ENCODE data around the gene TMCC1.
"Not testable (repeated sequence)": the region's sequence is repeated elsewhere in the genome, so short reads cannot be mapped to it uniquely, and the experiment has no call there.

Gene TMCC1

GRCh38 chr3:129686941-129687340, 206.6 kb downstream of the TMCC1 start:
- no peak for DNase-seq (ENCODE audit: low read depth in 2 of 2)

DNA sequence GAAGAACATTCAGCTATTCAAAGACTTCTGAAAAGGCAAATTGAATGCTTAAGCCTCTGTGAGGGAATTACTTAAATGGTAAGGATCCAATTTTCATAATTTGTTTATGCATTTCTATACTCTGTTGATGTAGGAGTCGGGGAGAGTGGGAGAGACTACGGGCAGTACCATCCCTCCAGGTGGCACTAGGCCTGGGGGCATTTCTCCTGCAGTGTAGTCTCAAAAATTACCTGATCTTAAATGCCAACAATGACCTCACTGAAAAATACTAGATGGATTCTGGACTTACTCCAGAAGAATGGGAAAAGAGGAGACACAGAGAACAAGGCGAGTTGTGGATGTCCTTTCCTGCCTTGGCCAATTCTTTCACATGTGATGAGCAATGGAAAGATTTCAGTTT, 209.2 kb downstream of the TMCC1 start:
- DNase-seq (ENCODE audit: low read depth in 2 of 2) = no peak

- DNase-seq (ENCODE audit: low read depth in 2 of 2) = no peak
Measured at GRCh38 chr3:129683201-129683600, 210.3 kb downstream of the TMCC1 start.

- no peak for DNase-seq (ENCODE audit: low read depth in 2 of 2)
Measured at GRCh38 chr3:129676985-129677384, 216.5 kb downstream of the TMCC1 start.

GRCh38 chr3:129674798-129675123, 218.8 kb downstream of the TMCC1 start:
- DNase-seq (ENCODE audit: low read depth in 2 of 2) = not testable (repeated sequence)

- DNase-seq (ENCODE audit: low read depth in 2 of 2) = no peak
Measured at GRCh38 chr3:129673897-129674797, 219.4 kb downstream of the TMCC1 start.

DNA sequence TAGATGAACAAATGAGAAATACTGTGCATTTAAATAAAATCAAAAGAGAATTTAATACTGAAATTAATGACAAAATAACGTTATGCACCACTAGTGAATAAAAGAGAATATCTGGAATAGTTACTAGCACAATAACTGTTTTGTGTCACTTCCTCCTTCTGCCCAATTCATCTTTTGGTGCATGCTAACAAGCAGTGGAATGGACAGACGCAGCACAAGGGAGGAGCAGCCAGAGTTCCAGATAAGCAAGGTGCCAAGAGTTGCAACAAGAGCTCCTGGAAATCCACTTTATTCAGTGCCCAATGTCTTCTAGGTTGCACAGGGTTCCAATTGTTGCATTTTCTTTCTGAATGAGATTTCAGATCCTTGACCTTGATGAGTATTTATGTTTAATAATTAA, 220.5 kb downstream of the TMCC1 start:
- DNase-seq (ENCODE audit: low read depth in 2 of 2) = no peak

GRCh38 chr3:129672412-129672811, 221.1 kb downstream of the TMCC1 start:
- DNase-seq (ENCODE audit: low read depth in 2 of 2) = no peak

DNA sequence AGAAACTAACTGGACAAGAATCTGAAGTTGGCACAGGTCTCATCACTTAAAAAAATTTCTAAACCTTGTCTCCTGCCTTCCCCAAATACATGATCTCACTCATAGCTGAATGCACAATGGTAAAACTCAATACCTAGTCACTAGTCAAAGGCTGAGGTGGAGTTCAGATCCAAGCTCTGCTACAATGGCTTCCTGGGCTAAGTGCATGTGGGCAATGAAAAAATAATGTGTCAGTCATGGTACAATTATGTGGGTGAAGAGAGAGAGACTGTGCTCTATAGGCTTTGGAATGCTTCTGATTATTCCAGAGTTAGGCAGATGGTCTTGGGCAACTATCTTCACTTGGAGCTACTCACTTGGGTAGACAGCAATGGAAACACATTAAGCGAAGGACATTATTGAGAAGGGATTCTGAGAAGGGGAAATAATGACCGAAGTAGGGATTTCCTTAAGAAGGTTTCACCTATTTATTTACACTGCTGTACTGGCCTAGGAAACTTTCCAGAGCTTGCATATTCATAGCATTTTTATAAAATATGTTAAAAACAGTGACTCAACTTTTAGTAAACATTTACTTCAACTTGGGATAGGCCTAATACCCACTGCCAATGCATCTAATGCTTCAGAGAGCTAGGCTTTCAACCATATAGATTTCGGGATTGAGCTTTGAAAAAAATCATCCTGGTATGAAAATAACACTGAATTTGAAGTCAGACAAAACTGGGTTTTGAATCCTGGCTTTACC, 228.3 kb downstream of the TMCC1 start:
- no peak for DNase-seq (ENCODE audit: low read depth in 2 of 2)

DNA sequence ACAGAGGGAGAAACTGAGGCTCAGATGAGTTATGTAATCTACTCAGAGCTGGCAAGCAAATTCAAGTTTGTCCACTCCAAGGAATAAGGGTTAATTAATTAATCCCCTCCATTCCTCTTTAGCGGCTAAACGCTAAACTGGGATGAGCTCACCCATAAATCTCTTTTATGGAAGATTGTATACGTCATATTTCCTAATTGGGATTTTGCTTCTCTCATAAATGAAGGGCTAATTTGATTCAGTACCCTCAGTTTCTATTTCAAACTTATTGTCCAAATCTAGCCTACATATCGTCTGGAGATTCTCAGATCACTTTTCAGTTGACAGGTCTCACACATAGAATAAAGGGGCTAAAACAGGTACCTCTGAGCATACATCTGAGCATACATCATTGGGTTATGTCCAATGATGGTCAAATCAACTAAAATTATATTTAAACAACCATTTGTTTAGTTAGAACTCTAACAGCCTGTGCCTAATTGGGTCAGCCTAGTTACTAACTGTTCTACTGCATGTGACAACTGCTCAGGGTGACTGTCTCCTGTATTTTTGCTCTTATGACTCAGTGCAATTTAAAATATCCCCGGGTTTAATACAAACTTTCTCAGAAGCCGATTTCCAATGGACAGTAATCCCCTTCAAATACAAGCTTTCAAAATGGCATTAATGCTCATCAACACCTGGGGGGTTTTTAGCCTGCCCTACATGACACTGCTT, 229.4 kb downstream of the TMCC1 start:
- DNase-seq (ENCODE audit: low read depth in 2 of 2) = no peak

DNA sequence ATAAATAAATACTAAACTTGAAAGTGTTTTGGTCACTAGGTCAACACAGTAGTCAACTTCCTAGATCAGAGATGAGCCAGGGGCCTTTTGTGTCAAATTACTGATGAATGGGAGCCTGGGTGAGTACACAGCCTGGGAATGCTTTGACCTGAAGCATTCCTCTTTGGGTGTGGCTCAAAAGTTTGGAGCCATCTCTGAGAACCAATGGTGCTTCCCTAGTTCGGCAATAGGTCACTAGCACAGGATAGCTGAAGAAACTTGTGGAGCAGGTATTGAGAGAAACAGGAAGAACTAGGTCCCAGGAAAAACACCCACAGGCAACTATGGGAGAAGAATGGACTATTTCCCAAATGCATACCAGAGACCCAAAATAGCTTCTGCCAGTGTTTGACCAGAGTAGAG, 230.5 kb downstream of the TMCC1 start:
- no peak for DNase-seq (ENCODE audit: low read depth in 2 of 2)

DNA sequence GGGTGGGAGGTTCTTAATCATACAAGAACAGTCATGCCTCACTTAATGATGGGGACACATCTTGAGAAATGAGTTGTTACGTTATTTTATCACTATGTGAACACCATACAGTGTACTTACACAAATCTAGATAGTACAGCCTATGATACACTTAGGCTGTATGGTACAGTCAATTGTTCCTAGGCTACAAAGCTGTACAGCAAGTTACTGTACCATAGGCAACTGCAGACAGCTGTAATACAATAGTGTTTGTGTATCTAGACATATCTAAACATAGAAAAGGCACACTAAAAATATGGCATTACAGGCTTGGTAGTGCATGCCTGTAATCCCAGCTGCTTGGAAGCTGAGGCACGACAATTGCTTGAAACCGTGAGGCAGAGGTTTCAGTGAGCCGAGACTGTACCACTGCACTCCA, 231.3 kb downstream of the TMCC1 start:
- no peak for DNase-seq (ENCODE audit: low read depth in 2 of 2)

- DNase-seq (ENCODE audit: low read depth in 2 of 2) = no peak
Measured at GRCh38 chr3:129661766-129662165, 231.7 kb downstream of the TMCC1 start.

DNA sequence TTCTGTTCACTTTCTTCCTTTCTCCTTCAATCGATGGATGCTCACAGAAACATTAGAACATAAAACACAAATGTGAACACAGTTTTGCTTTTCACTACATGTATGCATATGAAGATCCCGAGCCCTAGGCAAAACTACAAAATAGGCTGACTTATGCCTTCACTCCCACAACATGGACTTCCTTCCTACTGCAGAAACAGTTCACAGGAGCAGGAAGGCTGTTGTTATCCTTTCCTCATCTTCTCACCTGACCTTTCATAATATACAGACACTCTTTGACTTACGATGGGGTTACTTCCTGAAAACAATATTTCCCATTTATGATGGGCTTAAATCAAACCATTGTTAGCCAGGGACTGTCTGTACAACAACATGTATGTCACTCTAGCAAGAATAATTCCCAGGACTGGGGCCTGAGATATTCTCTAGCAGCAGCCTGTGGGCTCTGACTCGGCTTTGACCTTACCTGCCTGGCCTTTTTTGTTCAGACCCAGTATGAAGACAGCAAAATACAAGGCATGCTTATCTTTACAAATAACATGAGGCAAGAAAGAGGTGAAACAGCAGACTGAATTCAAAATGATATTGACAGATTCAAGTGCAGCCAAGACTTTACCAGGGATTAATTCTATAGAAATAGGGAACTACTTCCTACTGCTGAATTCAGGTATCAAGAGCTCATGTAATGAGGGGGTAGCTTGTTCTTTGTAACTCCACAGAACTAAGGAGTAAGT, 235.2 kb downstream of the TMCC1 start:
- DNase-seq (ENCODE audit: low read depth in 2 of 2) = no peak

DNA sequence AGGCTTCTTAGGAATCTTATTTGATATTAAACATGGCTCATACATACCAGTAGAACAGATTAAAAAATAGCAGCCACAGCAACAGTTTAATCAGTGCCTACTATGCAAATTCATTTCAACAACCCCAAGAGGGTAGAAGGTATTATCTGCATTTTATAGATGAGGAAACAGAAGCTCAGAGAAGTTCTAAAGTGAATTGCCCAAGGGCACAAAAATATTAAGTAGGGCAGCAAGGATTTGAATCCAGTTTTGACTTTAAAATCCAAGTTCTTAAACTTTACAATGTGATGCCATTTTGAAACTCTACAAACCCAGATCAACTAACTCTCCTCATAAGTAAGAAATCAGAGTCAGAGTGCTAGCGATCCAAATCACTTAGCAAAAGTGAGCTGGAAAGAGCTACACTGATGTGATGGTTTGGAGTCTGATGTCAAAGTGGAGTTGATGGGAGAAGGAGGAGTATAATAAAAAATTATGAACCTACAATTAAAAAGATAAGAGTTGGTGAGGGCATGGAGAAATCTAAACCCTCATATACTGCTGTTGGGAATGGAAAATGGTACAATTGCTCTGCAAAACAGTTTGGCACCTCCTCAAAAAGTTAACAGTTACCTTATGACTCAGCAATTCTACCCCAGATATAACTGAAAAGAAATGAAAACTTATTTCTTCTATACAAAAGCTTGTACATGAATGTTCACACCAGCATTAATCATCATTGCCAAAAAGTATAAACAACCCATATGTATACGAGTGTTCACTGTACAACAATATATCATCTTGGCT, 236.1 kb downstream of the TMCC1 start:
- no peak for DNase-seq (ENCODE audit: low read depth in 2 of 2)

GRCh38 chr3:129656659-129657247, 236.8 kb downstream of the TMCC1 start:
- no peak for DNase-seq (ENCODE audit: low read depth in 2 of 2)

DNA sequence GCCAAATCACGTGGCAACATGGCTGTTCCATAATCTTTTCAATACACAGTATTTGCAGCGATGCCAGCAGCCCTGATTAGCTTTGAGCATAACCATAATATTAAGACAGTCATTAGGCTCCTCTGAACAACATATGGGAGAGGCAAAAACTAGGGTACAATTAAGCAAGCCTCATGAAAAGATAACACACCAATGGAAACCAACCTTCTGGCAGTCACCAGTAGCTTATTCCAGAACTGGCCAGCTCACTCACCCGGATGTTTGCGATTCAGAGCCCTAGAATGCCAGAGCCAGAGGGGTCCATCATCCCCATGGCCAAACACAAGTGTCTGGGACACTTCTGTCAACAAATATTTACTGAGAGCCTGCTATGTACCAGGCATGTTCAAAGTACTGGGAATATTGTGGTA, 238.2 kb downstream of the TMCC1 start:
- no peak for DNase-seq (ENCODE audit: low read depth in 2 of 2)

DNA sequence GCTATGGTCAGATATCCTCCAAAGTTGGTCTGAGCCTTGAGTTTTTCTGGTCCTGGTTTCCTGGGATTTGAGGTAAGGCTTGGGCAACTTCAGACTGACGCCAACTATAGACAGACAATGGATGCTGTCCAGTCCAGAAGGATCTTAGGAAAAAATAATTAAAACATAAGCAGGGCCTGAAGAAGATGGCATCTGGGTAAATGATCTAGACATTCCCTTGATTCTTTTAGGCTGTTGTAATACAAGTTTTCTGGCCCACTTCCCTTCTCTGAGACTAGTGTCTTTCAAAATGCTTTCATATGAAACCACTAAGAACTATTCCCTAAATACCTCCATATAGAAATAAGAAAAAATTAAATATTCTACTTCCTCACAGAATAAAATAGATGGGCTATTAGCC, 239.4 kb downstream of the TMCC1 start:
- DNase-seq (ENCODE audit: low read depth in 2 of 2) = no peak

GRCh38 chr3:129653019-129653418, 240.5 kb downstream of the TMCC1 start:
- DNase-seq (ENCODE audit: low read depth in 2 of 2) = no peak

GRCh38 chr3:129651435-129652202, 241.9 kb downstream of the TMCC1 start:
- no peak for DNase-seq (ENCODE audit: low read depth in 2 of 2)

Data from stimulated activated CD4-positive, alpha-beta T cell treated with anti-CD3 and anti-CD28 coated beads, Interleukin-15, amount 100 ng/mL, for 48 hours (primary cell).